ENCODE measurements around the gene NOL12.
A peak's percentile ranks its signal among the peaks of the same experiment; 100 is the strongest.
"Not testable (repeated sequence)": the region's sequence is repeated elsewhere in the genome, so short reads cannot be mapped to it uniquely, and the experiment has no call there.

The NOL12 gene

DNA sequence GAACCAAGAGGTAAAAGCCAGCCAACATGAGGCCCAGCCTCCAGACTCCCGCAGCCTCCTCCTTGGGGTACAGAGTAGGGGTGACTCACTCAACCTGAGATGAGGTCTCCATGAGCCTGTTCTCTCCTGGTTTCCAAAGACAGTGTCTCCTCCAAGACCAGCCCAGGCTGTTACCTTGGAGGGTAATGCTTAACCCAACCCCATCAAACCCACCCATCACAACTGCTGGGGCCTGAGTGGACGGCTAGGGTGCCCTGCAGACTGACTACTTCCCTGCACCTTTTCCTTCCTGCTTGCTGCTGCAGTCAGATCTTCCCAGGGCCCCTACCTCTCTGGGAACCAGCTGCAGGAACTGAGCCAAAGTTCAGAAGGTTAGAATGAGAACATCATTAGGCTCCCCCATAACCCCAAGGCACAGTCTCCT, 5.1 kb upstream of the NOL12 start:
- DNase-seq = no peak
- peaks cover 16% of the 10 kb centered on the region for H3K4me1 ChIP-seq (ENCODE audit: control insufficient read depth, insufficient read depth, low read length, poor library complexity, severe bottlenecking)
- no peaks in the 10 kb centered on the region for H3K27me3 ChIP-seq (replicated peaks; ENCODE audit: control insufficient read depth, insufficient read depth, low read length, poor library complexity, severe bottlenecking)
- H3K9me3 ChIP-seq (ENCODE audit: control insufficient read depth, low read length) = no peaks in the 10 kb centered on the region
- H3K27ac ChIP-seq (ENCODE audit: insufficient read depth, low read length, poor library complexity, severe bottlenecking) = peak overlapping the region; percentile 1
- no peak overlapping the region for H3K4me3 ChIP-seq (ENCODE audit: insufficient read depth, low read depth, low read length, poor library complexity, severe bottlenecking)
- peaks cover 3% of the 10 kb centered on the region for H3K36me3 ChIP-seq (ENCODE audit: control insufficient read depth, insufficient read depth, low read length)

DNA sequence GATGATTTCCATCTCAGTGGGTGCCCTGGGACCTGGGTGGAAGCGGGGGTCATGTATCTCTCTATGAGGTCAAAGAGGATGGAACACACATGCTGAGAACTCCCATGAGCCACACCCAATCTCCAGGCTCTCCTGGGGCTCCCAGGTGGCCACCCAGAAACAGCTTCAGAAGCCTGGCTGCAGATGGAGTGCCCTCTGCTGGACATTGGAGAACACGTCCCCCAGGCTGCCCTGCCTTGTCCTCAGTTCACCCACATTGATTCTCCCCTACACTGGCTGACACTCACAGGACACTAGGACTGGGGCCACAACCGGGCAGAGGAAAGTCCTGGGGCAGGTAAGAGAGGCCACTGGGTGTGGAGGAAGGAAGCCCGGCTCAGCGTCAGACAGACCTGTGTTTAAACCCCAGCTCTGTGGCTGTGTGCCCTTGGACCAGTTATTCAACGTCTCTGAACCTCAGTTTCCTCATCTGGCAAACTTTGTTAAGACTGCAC, 4.5 kb upstream of the NOL12 start:
- Histone ChIP-seq H3K36me3 (ENCODE audit: control insufficient read depth, insufficient read depth, low read length) (peaks cover 3% of the 10 kb centered on the region), H3K4me1 (ENCODE audit: control insufficient read depth, insufficient read depth, low read length, poor library complexity, severe bottlenecking) (peaks cover 13% of the 10 kb centered on the region), H3K4me3 (ENCODE audit: insufficient read depth, low read depth, low read length, poor library complexity, severe bottlenecking) (no peak overlapping the region), H3K27ac (ENCODE audit: insufficient read depth, low read length, poor library complexity, severe bottlenecking) (no peak overlapping the region), H3K27me3 (replicated peaks; ENCODE audit: control insufficient read depth, insufficient read depth, low read length, poor library complexity, severe bottlenecking) (no peaks in the 10 kb centered on the region), H3K9me3 (ENCODE audit: control insufficient read depth, low read length) (no peaks in the 10 kb centered on the region)
- DNase-seq = peak; percentile 41 to 60 (median 46)

DNA sequence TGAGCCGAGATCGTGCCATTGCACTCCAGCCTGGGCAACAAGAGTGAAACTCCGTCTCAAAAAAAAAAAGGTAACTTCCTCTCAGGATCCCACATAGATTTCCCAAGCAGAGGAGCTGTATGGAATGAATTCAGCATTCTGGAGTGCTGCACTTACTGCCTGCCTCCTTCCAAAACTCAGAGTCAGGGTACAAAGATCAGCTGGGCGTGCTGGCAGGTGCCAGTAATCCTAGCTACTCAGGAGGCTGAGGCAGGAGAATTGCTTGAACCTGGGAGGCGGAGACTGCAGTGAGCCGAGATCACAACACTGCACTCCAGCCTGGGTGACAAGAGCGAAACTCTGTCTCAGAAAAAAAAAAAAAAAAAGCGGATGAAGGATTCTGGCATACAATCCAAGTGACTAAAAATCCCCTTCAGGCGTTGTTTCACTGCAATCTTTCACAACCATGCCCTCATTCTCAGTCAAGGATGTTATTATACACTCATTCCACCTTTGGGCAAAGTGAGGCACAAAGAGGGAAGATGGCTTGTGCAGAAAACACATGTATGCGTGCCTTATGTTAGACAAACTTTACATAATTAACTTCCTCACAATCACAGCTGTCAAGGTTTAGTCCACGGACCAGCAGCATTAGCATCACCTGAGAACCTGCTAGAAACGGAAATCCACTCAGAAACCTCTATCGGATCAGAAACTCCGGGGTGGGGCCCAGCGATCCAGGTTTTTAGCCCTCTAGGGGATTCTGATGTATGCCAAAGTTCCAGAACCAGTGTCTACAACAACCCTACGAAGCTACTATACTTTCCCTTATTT, 1.1 kb upstream of the NOL12 start:
- peaks cover 21% of the 10 kb centered on the region for H3K4me1 ChIP-seq (ENCODE audit: control insufficient read depth, insufficient read depth, low read length, poor library complexity, severe bottlenecking)
- no peak overlapping the region for H3K27ac ChIP-seq (ENCODE audit: insufficient read depth, low read length, poor library complexity, severe bottlenecking)
- H3K36me3 ChIP-seq (ENCODE audit: control insufficient read depth, insufficient read depth, low read length) = peaks cover 19% of the 10 kb centered on the region
- H3K27me3 ChIP-seq (replicated peaks; ENCODE audit: control insufficient read depth, insufficient read depth, low read length, poor library complexity, severe bottlenecking) = no peaks in the 10 kb centered on the region
- DNase-seq = no peak
- no peak overlapping the region for H3K4me3 ChIP-seq (ENCODE audit: insufficient read depth, low read depth, low read length, poor library complexity, severe bottlenecking)
- no peaks in the 10 kb centered on the region for H3K9me3 ChIP-seq (ENCODE audit: control insufficient read depth, low read length)

DNA sequence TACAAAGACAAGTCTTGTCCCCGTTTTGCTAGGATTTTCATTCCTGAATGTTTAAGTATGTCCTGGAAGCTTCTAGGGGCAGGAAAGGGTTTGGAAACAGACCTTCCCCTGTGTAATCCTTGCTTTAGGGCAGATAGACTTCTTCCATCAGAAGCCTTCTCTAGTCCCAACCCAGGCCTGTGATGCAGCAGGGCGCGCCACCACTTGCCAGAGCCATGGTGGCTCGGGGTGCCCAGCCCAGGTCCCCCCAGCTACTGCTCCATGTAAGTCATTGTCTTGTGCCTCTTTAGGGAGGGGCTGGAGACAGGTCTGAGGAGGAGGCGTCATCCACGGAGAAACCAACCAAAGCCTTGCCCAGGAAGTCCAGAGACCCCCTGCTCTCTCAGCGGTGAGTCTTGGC, 4.3 kb downstream of the NOL12 start:
- H3K36me3 ChIP-seq (ENCODE audit: control insufficient read depth, insufficient read depth, low read length) = peaks cover 55% of the 10 kb centered on the region
- no peaks in the 10 kb centered on the region for H3K27me3 ChIP-seq (replicated peaks; ENCODE audit: control insufficient read depth, insufficient read depth, low read length, poor library complexity, severe bottlenecking)
- H3K27ac ChIP-seq (ENCODE audit: insufficient read depth, low read length, poor library complexity, severe bottlenecking) = no peak overlapping the region
- H3K4me1 ChIP-seq (ENCODE audit: control insufficient read depth, insufficient read depth, low read length, poor library complexity, severe bottlenecking) = peaks cover 17% of the 10 kb centered on the region
- no peaks in the 10 kb centered on the region for H3K9me3 ChIP-seq (ENCODE audit: control insufficient read depth, low read length)
- H3K4me3 ChIP-seq (ENCODE audit: insufficient read depth, low read depth, low read length, poor library complexity, severe bottlenecking) = no peak overlapping the region
- DNase-seq = no peak

DNA sequence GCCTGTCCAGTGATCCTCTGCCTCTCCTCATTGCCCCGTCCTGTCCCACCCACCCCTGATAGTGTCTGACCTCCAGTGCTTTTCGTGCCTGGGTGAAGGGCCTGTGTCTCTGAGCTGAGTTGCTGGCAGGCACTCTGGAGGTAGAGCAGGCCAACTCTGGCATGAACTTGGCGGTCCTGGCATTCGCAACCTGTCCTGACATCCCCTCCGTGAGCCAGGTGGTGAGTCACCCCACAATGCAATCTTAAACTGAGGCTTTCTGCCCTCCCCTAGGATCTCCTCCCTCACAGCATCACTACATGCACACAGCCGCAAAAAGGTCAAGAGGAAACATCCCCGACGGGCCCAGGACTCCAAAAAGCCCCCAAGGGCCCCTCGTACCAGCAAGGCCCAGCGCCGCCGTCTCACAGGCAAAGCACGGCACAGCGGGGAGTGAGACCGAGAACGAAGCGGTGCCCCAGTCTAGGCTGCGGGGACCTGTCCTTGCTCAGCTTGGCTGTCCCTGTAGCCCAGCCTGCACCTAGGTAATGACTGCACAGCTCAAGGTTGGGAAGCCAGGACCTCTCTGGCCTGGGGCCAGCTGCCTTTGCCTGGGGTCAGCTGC, 4.9 kb downstream of the NOL12 start:
- Histone ChIP-seq H3K36me3 (ENCODE audit: control insufficient read depth, insufficient read depth, low read length) (peaks cover 55% of the 10 kb centered on the region), H3K27me3 (replicated peaks; ENCODE audit: control insufficient read depth, insufficient read depth, low read length, poor library complexity, severe bottlenecking) (no peaks in the 10 kb centered on the region), H3K4me1 (ENCODE audit: control insufficient read depth, insufficient read depth, low read length, poor library complexity, severe bottlenecking) (peaks cover 15% of the 10 kb centered on the region), H3K4me3 (ENCODE audit: insufficient read depth, low read depth, low read length, poor library complexity, severe bottlenecking) (no peak overlapping the region), H3K27ac (ENCODE audit: insufficient read depth, low read length, poor library complexity, severe bottlenecking) (no peak overlapping the region), H3K9me3 (ENCODE audit: control insufficient read depth, low read length) (no peaks in the 10 kb centered on the region)
- no peak for DNase-seq

DNA sequence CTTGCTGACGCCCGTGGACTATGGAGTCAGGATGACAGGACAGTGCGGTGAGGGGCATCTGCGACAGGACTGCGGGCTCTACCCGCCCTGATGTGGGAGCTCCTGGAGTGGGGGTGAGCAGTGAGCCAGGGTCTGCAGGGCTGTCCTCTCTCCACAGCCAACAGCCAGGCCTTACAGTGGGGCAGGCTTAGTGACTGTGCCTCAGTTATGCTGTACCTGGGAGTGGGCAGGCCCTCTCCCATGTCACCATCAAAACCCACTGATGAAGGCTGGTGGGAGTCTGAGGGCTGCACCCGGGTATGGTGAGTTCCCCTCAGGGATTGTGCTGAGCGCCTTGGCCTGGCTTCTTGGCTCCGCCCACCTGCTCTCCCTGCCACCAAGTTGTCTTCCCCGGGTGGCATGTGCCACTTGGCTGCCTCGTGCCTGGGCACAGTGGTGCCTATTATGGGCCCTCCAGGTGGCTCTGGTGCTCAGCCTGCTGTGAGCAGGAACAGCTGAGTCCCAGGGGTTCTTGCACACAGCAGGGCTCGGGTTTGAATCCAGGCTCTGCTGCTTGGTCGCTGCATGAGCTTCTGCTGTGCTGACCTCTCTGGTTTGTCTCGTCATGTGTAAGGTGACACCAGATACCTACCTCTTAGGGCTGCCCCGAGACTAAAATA, 6.6 kb downstream of the NOL12 start:
- H3K9me3 ChIP-seq (ENCODE audit: control insufficient read depth, low read length) = no peaks in the 10 kb centered on the region
- no peak overlapping the region for H3K27ac ChIP-seq (ENCODE audit: insufficient read depth, low read length, poor library complexity, severe bottlenecking)
- H3K4me3 ChIP-seq (ENCODE audit: insufficient read depth, low read depth, low read length, poor library complexity, severe bottlenecking) = no peak overlapping the region
- no peak for DNase-seq
- no peaks in the 10 kb centered on the region for H3K27me3 ChIP-seq (replicated peaks; ENCODE audit: control insufficient read depth, insufficient read depth, low read length, poor library complexity, severe bottlenecking)
- H3K4me1 ChIP-seq (ENCODE audit: control insufficient read depth, insufficient read depth, low read length, poor library complexity, severe bottlenecking) = peaks cover 6% of the 10 kb centered on the region
- H3K36me3 ChIP-seq (ENCODE audit: control insufficient read depth, insufficient read depth, low read length) = peaks cover 55% of the 10 kb centered on the region

DNA sequence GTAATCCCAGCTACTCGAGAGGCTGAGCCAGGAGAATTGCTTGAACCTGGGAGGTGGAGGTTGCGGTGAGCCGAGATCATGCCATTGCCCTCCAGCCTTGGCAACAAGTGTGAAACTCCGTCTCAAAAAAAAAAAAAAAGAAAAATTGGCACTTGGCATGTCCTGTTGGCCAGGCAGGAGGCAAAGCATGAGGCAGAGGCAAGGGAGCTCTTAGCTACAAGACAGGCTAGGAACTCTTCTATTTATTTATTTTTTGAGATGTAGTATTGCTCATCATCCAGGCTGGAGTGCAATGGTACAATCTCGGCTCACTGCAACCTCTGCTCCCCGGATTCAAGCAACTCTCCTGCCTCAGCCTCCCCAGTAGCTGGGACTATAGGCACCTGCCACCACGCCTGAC, 8.0 kb downstream of the NOL12 start:
- not testable (repeated sequence) for DNase-seq; H3K9me3 ChIP-seq (ENCODE audit: control insufficient read depth, low read length); H3K27me3 ChIP-seq (replicated peaks; ENCODE audit: control insufficient read depth, insufficient read depth, low read length, poor library complexity, severe bottlenecking); H3K27ac ChIP-seq (ENCODE audit: insufficient read depth, low read length, poor library complexity, severe bottlenecking); H3K4me3 ChIP-seq (ENCODE audit: insufficient read depth, low read depth, low read length, poor library complexity, severe bottlenecking); H3K4me1 ChIP-seq (ENCODE audit: control insufficient read depth, insufficient read depth, low read length, poor library complexity, severe bottlenecking)
- peaks cover 42% of the 10 kb centered on the region for H3K36me3 ChIP-seq (ENCODE audit: control insufficient read depth, insufficient read depth, low read length)

DNA sequence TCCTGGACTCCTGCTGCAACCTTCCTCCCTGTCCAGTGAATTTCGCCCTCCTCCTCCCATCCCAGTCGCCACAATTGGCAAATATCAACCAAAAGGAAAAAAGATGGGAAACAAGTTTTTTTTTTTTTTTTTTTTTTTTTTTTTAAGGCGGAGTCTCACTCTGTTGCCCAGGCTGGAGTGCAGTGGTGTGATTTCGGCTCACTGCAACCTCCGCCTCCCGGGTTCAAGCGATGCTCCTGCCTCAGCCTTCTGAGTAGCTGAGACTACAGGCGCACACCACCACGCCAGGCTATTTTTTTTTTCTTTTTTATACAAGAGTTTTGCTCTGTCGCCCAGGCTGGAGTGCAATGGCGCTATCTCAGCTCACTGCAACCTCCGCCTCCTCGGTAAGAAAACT, 10.1 kb downstream of the NOL12 start:
- not testable (repeated sequence) for H3K27ac ChIP-seq (ENCODE audit: insufficient read depth, low read length, poor library complexity, severe bottlenecking); H3K4me3 ChIP-seq (ENCODE audit: insufficient read depth, low read depth, low read length, poor library complexity, severe bottlenecking); H3K4me1 ChIP-seq (ENCODE audit: control insufficient read depth, insufficient read depth, low read length, poor library complexity, severe bottlenecking); DNase-seq; H3K27me3 ChIP-seq (replicated peaks; ENCODE audit: control insufficient read depth, insufficient read depth, low read length, poor library complexity, severe bottlenecking); H3K9me3 ChIP-seq (ENCODE audit: control insufficient read depth, low read length)
- H3K36me3 ChIP-seq (ENCODE audit: control insufficient read depth, insufficient read depth, low read length) = peaks cover 23% of the 10 kb centered on the region

DNA sequence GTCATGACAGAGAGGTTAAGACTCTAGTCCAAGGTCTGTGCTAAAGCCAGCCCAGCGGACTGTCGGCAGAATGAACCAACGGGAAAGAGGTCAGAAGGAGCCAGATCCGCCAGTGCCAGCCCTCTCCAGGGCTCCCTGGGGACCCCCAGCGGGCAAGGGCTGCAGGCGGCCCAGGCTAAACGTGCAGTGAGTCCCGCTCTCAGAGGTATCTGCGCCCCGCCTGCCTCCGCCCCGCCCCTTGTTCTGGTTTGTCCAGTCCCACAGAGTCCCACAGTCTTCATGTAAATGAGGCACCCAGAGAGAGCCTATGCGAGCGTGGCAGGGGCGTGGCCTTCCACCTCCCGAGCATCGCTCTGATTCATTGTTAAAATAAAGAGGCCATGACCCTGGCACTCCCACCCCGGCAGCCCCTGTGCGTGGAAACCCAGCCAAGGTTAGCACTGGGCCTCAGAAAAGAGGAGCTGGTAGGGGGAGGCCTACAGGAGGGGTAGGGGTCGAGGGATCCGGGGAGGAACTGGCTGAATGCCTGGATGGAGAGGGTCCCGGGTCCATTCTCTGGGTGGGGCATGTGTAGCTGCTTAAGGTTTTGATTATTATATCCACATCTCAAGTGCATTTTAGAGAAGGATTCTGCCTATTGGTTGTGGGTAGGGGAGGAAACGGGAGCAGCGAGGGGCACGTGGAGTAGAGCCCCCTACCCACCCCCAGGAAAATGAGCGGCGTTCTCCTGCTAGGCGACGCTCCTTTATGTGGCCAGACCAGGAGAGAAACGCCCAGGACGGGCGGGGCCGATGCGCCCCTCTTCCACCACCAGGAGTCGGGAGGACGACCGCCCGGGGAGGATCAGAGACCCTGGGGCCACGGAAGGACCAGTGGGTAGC, 10.8 kb downstream of the NOL12 start, which contains the start of gene TRIOBP:
Gene TRIOBP, plus strand, starts transcription at position 392 of the 881 bp plus-strand sequence. CDS start 4,318 bp downstream, outside the sequence.
- DNase-seq = peak; percentile 59 to 74 (median 63)
- Histone ChIP-seq H3K4me1 (ENCODE audit: control insufficient read depth, insufficient read depth, low read length, poor library complexity, severe bottlenecking) (peaks cover 3% of the 10 kb centered on the region), H3K4me3 (ENCODE audit: insufficient read depth, low read depth, low read length, poor library complexity, severe bottlenecking) (no peak within 1 kb of the TSS), H3K9me3 (ENCODE audit: control insufficient read depth, low read length) (no peaks in the 10 kb centered on the region), H3K27ac (ENCODE audit: insufficient read depth, low read length, poor library complexity, severe bottlenecking) (no peak within 1 kb of the TSS), H3K36me3 (ENCODE audit: control insufficient read depth, insufficient read depth, low read length) (peaks cover 17% of the 10 kb centered on the region), H3K27me3 (replicated peaks; ENCODE audit: control insufficient read depth, insufficient read depth, low read length, poor library complexity, severe bottlenecking) (no peaks in the 10 kb centered on the region)

Data from effector memory CD4-positive, alpha-beta T cell (primary cell).